Measurements from ENCODE around the gene MTHFD2L. TPM values are rescaled to one million over a fixed set of nuclear protein-coding genes. Genes with fewer than 3 reads are reported as not detected.

Gene MTHFD2L
- total and polyA plus RNA-seq, 2 donors from 2014 or later = 12.3 to 16.3 TPM

DNA sequence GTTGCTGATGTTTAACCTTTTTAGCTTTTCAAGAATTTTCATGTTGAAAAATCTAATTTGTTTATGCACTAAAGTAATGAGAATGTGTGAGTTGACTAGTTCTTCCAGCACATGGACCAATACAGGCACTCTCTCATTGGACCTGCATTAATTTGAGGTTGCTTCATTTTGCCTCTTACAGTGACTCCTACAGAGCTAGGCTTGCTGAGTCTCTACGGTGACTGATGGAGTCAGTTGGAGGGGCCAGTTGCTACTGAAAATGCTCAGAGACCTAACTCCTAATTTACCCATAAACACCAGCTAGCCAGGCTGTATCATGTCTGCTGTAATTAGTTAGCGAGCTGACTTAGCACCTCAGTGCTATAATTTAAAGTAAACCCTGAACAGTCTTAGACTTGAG lies 10.9 kb downstream of the MTHFD2L start:
- H3K9ac ChIP-seq (ENCODE audit: low read length in 3 of 3) = no peak overlapping the region
- no peaks in the 10 kb centered on the region for H3K9me3 ChIP-seq (ENCODE audit: control insufficient read depth in 2 of 3, insufficient read depth in 1 of 3, low read length in 3 of 3)
- FAIRE-seq (no peak), DNase-seq (no peak)
- no peaks in the 10 kb centered on the region for H3K4me1 ChIP-seq (ENCODE audit: control insufficient read depth in 2 of 3, insufficient read depth in 2 of 3, low read depth in 1 of 3, low read length in 3 of 3)
- no peak overlapping the region for H3K4me3 ChIP-seq (ENCODE audit: low read length in 3 of 3)
- TF ChIP-seq, protein P1, sequence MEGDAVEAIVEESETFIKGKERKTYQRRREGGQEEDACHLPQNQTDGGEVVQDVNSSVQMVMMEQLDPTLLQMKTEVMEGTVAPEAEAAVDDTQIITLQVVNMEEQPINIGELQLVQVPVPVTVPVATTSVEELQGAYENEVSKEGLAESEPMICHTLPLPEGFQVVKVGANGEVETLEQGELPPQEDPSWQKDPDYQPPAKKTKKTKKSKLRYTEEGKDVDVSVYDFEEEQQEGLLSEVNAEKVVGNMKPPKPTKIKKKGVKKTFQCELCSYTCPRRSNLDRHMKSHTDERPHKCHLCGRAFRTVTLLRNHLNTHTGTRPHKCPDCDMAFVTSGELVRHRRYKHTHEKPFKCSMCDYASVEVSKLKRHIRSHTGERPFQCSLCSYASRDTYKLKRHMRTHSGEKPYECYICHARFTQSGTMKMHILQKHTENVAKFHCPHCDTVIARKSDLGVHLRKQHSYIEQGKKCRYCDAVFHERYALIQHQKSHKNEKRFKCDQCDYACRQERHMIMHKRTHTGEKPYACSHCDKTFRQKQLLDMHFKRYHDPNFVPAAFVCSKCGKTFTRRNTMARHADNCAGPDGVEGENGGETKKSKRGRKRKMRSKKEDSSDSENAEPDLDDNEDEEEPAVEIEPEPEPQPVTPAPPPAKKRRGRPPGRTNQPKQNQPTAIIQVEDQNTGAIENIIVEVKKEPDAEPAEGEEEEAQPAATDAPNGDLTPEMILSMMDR (IDR thresholded peaks at IDR 0.05; ENCODE audit: borderline replicate concordance, extremely low read depth, insufficient read depth) = no peak
- H3K27ac ChIP-seq (ENCODE audit: low read depth in 2 of 2, low read length in 2 of 2) = no peak overlapping the region
- H3K27me3 ChIP-seq (ENCODE audit: control insufficient read depth, insufficient read depth, low read length) = no peaks in the 10 kb centered on the region
- intact Hi-C loops (cut with DNase I) = no loop called here
- no peaks in the 10 kb centered on the region for H3K36me3 ChIP-seq (ENCODE audit: control insufficient read depth in 2 of 3, insufficient read depth in 3 of 3, low read length in 3 of 3)

DNA sequence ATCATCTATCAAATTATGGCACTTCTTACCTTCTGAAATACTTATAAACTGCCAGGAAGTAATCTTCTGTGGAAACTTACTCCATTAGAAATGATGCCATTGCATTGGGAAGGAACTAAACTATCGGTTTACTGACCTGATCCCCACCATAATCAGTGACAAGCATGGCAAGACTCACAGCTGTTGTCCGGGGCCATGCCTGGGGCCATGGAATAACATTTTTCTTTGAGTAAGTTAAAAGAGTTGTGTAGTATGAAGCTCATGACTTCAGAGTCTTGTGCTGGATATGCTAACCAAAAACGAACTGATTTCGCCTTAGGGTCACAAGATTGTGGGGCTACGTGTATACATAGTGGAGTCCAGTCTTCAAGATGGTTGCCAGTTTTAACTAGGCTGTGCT lies 15.4 kb downstream of the MTHFD2L start:
- Histone ChIP-seq H3K27me3 (ENCODE audit: control insufficient read depth, insufficient read depth, low read length) (no peaks in the 10 kb centered on the region), H3K36me3 (ENCODE audit: control insufficient read depth in 2 of 3, insufficient read depth in 3 of 3, low read length in 3 of 3) (no peaks in the 10 kb centered on the region), H3K4me3 (ENCODE audit: low read length in 3 of 3) (no peak overlapping the region), H3K9ac (ENCODE audit: low read length in 3 of 3) (no peak overlapping the region), H3K4me1 (ENCODE audit: control insufficient read depth in 2 of 3, insufficient read depth in 2 of 3, low read depth in 1 of 3, low read length in 3 of 3) (no peaks in the 10 kb centered on the region), H3K9me3 (ENCODE audit: control insufficient read depth in 2 of 3, insufficient read depth in 1 of 3, low read length in 3 of 3) (no peaks in the 10 kb centered on the region), H3K27ac (ENCODE audit: low read depth in 2 of 2, low read length in 2 of 2) (no peak overlapping the region)
- intact Hi-C loops (cut with DNase I) = no loop called here
- TF ChIP-seq, protein P1 (IDR thresholded peaks at IDR 0.05; ENCODE audit: borderline replicate concordance, extremely low read depth, insufficient read depth) = no peak
- DNase-seq = no peak
- FAIRE-seq = no peak

DNA sequence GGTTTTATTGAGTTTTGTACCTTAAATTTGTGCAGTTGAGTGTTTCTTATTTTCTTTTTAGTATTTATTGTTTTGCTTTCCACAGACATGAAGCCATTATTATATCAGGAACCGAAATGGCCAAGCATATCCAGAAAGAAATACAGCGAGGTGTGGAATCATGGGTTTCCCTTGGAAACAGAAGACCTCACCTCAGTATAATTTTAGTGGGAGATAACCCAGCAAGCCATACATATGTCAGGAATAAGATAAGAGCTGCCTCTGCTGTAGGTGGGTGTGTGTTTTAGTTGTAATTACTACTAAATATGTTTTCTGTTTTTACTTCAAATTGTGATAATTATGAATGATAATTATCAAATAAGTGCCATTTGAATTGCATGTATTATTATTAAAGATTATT lies 16.5 kb downstream of the MTHFD2L start:
- TF ChIP-seq, protein P1 (IDR thresholded peaks at IDR 0.05; ENCODE audit: borderline replicate concordance, extremely low read depth, insufficient read depth) = no peak
- Histone ChIP-seq H3K36me3 (ENCODE audit: control insufficient read depth in 2 of 3, insufficient read depth in 3 of 3, low read length in 3 of 3) (no peaks in the 10 kb centered on the region), H3K4me3 (ENCODE audit: low read length in 3 of 3) (no peak overlapping the region), H3K27ac (ENCODE audit: low read depth in 2 of 2, low read length in 2 of 2) (no peak overlapping the region), H3K9me3 (ENCODE audit: control insufficient read depth in 2 of 3, insufficient read depth in 1 of 3, low read length in 3 of 3) (no peaks in the 10 kb centered on the region), H3K4me1 (ENCODE audit: control insufficient read depth in 2 of 3, insufficient read depth in 2 of 3, low read depth in 1 of 3, low read length in 3 of 3) (no peaks in the 10 kb centered on the region), H3K27me3 (ENCODE audit: control insufficient read depth, insufficient read depth, low read length) (no peaks in the 10 kb centered on the region), H3K9ac (ENCODE audit: low read length in 3 of 3) (no peak overlapping the region)
- no peak for DNase-seq
- FAIRE-seq = no peak
- intact Hi-C loops (cut with DNase I) = no loop called here

DNA sequence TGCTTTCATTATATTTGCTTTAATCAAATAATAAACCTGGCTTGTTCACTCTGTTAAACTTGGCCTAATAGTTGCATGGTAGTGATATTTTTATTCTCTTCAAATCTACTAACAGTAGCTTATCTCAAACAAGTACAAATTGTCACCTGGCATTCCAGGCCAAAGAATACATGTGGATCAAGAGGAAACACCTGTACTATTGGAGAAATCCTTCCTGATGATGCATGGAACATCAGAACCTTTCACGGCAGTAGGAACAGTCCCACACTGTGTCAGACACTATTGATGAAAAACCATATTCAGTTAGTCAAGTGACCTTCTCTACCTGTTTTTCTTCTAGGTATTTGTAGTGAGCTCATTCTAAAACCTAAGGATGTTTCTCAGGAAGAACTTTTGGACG lies 17.0 kb downstream of the MTHFD2L start:
- Histone ChIP-seq H3K9me3 (ENCODE audit: control insufficient read depth in 2 of 3, insufficient read depth in 1 of 3, low read length in 3 of 3) (no peaks in the 10 kb centered on the region), H3K4me3 (ENCODE audit: low read length in 3 of 3) (no peak overlapping the region), H3K4me1 (ENCODE audit: control insufficient read depth in 2 of 3, insufficient read depth in 2 of 3, low read depth in 1 of 3, low read length in 3 of 3) (no peaks in the 10 kb centered on the region), H3K27me3 (ENCODE audit: control insufficient read depth, insufficient read depth, low read length) (no peaks in the 10 kb centered on the region), H3K36me3 (ENCODE audit: control insufficient read depth in 2 of 3, insufficient read depth in 3 of 3, low read length in 3 of 3) (no peaks in the 10 kb centered on the region), H3K27ac (ENCODE audit: low read depth in 2 of 2, low read length in 2 of 2) (no peak overlapping the region), H3K9ac (ENCODE audit: low read length in 3 of 3) (no peak overlapping the region)
- intact Hi-C loops (cut with DNase I) = no loop called here
- DNase-seq (no peak), FAIRE-seq (no peak)
- TF ChIP-seq, protein P1 (IDR thresholded peaks at IDR 0.05; ENCODE audit: borderline replicate concordance, extremely low read depth, insufficient read depth) = no peak

All from kidney (tissue), 14 donors.